Lower lobe of right lung (tissue), 2 donors: ENCODE measurements around the gene UBR3. TPM values are rescaled to one million over a fixed set of nuclear protein-coding genes. Genes with fewer than 3 reads are reported as not detected.
"Not testable (repeated sequence)": the region's sequence is repeated elsewhere in the genome, so short reads cannot be mapped to it uniquely, and the experiment has no call there.

Experiments
- ATAC-seq, 2 donors: fragments of 200-7000 bp; cut with Tn5 transposase; one replicate each; pipeline ENCODE4 v1.9.1; 2020 to 2022; ENCODE audit warnings: mild to moderate bottlenecking in 2 of 2, moderate library complexity in 2 of 2
- DNase-seq: peaks from one replicate; pipeline ENCODE4 v3.0.0-alpha.2; 2020
- H3K27ac ChIP-seq: fragments of 200-600 bp; one replicate; pipeline ENCODE4 v1.8.0; 2022
- H3K27me3 ChIP-seq: fragments of 200-600 bp; one replicate; pipeline ENCODE4 v1.8.0; 2022; ENCODE audit warnings: low read depth
- H3K36me3 ChIP-seq: fragments of 200-600 bp; one replicate; pipeline ENCODE4 v1.8.0; 2022; ENCODE audit warnings: mild to moderate bottlenecking
- H3K4me1 ChIP-seq: fragments of 200-600 bp; one replicate; pipeline ENCODE4 v1.8.0; 2022
- H3K4me3 ChIP-seq: fragments of 200-600 bp; one replicate; pipeline ENCODE4 v1.8.0; 2022; ENCODE audit warnings: mild to moderate bottlenecking
- H3K9me3 ChIP-seq: fragments of 200-600 bp; one replicate; pipeline ENCODE4 v1.8.0; 2022
- intact Hi-C: fragments of 100-400 bp; cut with DNase I; formaldehyde crosslinking; loops from one replicate; pipeline ENCODE4 v1.11.0; 2022
- total RNA-seq: library from RNA; stranded (reverse); fragmentation: NEBNext Ultra II Directional; extraction: Animal tissue kit (Norgen Biotek cat#: 25700); gene quantifications from one replicate; pipeline ENCODE4 v1.2.1, GENCODE V29; 2021
- TF ChIP-seq, protein P1 (sequence below): fragments of 200-600 bp; IDR thresholded peaks from one replicate; pipeline ENCODE4 v1.8.0; 2022; ENCODE audit warnings: antibody characterized with exemption, mild to moderate bottlenecking
- donor health status: DM: no; HTN: yes; CAD: no; lungs with severe emphysema.

UBR3 gene
- total RNA-seq, 1 donor from 2014 or later, result 46.7 TPM

DNA sequence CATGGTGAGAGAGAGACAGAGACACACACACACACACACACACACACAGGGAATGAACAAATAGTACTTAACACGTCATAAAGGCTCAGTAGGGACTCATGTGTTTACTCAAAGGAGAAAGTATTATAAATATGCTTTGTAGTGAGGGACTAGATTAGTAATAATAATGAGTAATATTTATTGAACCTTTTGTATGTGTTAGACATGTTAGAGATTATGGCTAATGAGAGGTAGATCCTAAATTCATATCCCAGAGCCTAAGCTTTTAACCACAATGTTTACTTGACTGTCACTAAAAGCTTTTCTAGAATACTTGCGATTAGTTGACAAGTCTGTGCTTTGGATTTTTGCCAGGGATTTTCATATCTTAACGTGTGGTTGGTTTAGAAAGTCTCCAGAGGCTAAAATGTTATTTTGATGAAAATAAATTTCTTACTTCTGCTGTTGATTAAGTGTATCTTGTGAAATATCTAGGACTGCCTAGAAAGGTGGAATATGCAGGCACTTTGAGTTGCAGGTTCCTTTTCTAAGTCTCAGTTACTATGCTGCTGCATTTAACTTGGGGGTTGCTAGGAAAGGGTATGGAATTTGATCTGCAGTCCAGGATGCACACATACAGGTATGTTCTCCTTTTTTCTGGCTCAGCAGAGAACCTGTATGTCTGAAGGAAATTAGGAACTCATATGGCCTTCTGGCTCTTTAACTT lies 64.5 kb downstream of the UBR3 start:
- intact Hi-C loops, result no loop called here
- DNase-seq (no peak), ATAC-seq (peak; percentile 60 to 78)
- Histone ChIP-seq H3K4me1 (no peaks in the 10 kb centered on the region), H3K27ac (no peak overlapping the region), H3K27me3 (no peaks in the 10 kb centered on the region), H3K9me3 (no peaks in the 10 kb centered on the region), H3K4me3 (no peak overlapping the region), H3K36me3 (peaks cover 17% of the 10 kb centered on the region)
- TF ChIP-seq, protein P1, sequence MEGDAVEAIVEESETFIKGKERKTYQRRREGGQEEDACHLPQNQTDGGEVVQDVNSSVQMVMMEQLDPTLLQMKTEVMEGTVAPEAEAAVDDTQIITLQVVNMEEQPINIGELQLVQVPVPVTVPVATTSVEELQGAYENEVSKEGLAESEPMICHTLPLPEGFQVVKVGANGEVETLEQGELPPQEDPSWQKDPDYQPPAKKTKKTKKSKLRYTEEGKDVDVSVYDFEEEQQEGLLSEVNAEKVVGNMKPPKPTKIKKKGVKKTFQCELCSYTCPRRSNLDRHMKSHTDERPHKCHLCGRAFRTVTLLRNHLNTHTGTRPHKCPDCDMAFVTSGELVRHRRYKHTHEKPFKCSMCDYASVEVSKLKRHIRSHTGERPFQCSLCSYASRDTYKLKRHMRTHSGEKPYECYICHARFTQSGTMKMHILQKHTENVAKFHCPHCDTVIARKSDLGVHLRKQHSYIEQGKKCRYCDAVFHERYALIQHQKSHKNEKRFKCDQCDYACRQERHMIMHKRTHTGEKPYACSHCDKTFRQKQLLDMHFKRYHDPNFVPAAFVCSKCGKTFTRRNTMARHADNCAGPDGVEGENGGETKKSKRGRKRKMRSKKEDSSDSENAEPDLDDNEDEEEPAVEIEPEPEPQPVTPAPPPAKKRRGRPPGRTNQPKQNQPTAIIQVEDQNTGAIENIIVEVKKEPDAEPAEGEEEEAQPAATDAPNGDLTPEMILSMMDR, result no peak

DNA sequence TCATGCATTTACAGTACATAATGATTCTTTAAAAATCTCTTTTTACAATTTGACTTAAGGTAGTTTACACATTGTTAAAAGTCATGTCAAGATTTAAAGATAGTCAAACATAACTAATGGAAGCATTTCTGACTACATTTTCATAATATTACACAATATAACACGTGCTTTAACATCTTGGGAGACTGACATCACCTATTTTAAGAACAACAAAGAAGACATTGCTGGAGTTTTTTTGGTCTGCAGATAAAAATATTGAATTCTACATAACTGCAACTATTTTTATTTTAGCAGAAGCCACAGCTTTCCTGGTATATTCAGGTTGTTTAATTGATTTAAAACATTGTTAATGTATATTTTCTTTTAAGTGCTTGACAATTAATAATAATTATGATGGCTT lies 65.7 kb downstream of the UBR3 start:
- no peak overlapping the region for H3K4me3 ChIP-seq
- no peaks in the 10 kb centered on the region for H3K9me3 ChIP-seq
- no peak overlapping the region for H3K27ac ChIP-seq
- intact Hi-C loops, result no loop called here
- no peak for ATAC-seq
- no peaks in the 10 kb centered on the region for H3K4me1 ChIP-seq
- H3K36me3 ChIP-seq, result peaks cover 23% of the 10 kb centered on the region
- no peaks in the 10 kb centered on the region for H3K27me3 ChIP-seq
- no peak for DNase-seq
- TF ChIP-seq, protein P1, result no peak

- ATAC-seq (no peak), DNase-seq (no peak)
- no peak overlapping the region for H3K27ac ChIP-seq
- peaks cover 31% of the 10 kb centered on the region for H3K36me3 ChIP-seq
- intact Hi-C loops, result no loop called here
- H3K27me3 ChIP-seq, result no peaks in the 10 kb centered on the region
- no peaks in the 10 kb centered on the region for H3K9me3 ChIP-seq
- H3K4me1 ChIP-seq, result no peaks in the 10 kb centered on the region
- no peak overlapping the region for H3K4me3 ChIP-seq
- TF ChIP-seq, protein P1, result no peak
These were observed 68.2 kb downstream of the UBR3 start for GRCh38 chr2:169895294-169895985.

DNA sequence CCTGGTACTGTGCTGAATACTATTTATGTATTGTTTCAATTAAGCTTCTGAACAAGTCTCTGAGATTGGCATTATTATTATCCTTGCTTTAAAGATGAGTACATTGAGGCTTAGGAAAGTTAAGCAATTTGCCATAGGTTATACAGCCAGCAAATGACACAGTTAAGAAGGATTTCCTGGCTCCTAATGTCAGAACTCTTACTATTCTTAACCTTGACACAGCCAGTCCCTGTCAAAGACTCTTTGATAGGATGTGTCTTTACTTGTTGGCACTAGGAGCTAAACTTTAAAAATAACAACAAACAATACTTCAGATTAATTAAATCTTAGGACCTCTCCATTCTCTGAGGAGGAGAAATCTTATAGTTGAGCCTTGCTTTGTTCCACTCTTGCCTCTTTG lies 70.6 kb downstream of the UBR3 start:
- Histone ChIP-seq H3K27ac (no peak overlapping the region), H3K4me3 (no peak overlapping the region), H3K9me3 (no peaks in the 10 kb centered on the region), H3K36me3 (peaks cover 37% of the 10 kb centered on the region), H3K27me3 (no peaks in the 10 kb centered on the region), H3K4me1 (no peaks in the 10 kb centered on the region)
- TF ChIP-seq, protein P1, result no peak
- ATAC-seq, result no peak
- intact Hi-C loops, result no loop called here
- DNase-seq, result no peak

DNA sequence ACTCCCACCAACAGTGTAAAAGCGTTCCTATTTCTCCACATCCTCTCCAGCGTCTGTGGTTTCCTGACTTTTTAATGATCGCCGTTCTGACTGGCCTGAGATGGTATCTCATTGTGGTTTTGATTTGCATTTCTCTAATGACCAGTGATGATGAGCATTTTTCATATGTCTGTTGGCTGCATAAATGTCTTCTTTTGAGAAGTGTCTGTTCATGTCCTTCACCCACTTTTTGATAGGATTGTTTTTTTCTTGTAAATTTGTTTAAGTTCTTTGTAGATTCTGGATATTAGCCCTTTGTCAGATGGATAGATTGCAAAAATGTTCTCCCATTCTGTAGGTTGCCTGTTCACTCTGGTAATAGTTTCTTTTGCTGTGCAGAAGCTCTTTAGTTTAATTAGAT lies 72.8 kb downstream of the UBR3 start:
- DNase-seq, H3K27me3 ChIP-seq, ATAC-seq, H3K9me3 ChIP-seq, H3K27ac ChIP-seq, H3K4me3 ChIP-seq, H3K4me1 ChIP-seq, intact Hi-C loops: not testable (repeated sequence)
- peaks cover 34% of the 10 kb centered on the region for H3K36me3 ChIP-seq

DNA sequence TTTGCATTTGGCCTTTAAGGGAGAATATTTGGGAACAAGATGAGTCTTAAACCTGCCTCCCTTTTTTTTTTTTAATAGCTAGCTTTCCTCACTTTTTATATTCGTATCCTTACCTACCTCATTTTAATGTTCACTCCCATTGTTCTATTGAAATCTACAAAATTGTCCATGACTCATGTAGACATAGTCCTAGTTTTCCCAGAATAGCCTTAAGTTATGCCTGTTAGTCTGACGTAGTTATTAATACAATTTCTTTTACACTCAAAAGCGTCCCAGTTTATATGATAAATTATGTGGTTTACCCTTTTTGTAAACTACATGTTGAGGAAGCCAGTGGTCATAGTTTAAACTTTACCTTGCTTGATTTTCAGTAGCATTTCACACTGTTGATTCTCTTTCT lies 73.4 kb downstream of the UBR3 start:
- Histone ChIP-seq H3K4me1 (no peaks in the 10 kb centered on the region), H3K4me3 (no peak overlapping the region), H3K27me3 (no peaks in the 10 kb centered on the region), H3K36me3 (peaks cover 29% of the 10 kb centered on the region), H3K9me3 (no peaks in the 10 kb centered on the region), H3K27ac (no peak overlapping the region)
- ATAC-seq (no peak), DNase-seq (no peak)
- intact Hi-C loops, result no loop called here
- TF ChIP-seq, protein P1, result no peak
